ENCODE data around the gene TSPAN19.
"Not testable (repeated sequence)": the region's sequence is repeated elsewhere in the genome, so short reads cannot be mapped to it uniquely, and the experiment has no call there.

DNA sequence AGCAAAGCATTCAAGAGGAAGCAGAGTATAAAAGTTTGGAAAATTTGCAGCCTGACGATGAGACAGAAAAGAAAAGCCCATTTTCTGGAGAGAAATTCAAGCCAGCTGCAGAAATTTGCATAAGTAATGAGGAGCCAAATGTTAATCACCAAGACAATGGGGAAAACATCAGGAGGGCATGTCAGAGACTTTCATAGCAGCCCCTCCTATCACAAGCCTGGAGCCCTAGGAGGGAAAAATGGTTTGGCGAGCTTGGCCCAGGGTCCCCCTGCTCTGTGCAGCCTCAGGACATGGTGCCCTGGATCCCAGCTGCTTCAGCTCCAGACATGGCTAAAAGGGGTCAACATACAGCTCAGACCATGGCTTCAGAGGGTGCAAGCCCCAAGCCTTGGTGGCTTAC is 31.0 kb downstream of the TSPAN19 start:
- TF ChIP-seq, protein P1, sequence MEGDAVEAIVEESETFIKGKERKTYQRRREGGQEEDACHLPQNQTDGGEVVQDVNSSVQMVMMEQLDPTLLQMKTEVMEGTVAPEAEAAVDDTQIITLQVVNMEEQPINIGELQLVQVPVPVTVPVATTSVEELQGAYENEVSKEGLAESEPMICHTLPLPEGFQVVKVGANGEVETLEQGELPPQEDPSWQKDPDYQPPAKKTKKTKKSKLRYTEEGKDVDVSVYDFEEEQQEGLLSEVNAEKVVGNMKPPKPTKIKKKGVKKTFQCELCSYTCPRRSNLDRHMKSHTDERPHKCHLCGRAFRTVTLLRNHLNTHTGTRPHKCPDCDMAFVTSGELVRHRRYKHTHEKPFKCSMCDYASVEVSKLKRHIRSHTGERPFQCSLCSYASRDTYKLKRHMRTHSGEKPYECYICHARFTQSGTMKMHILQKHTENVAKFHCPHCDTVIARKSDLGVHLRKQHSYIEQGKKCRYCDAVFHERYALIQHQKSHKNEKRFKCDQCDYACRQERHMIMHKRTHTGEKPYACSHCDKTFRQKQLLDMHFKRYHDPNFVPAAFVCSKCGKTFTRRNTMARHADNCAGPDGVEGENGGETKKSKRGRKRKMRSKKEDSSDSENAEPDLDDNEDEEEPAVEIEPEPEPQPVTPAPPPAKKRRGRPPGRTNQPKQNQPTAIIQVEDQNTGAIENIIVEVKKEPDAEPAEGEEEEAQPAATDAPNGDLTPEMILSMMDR (conservative IDR thresholded peaks at IDR 0.05 in 1 of 2, IDR thresholded peaks at IDR 0.05 in 1 of 2; ENCODE audit: extremely low read depth in 1 of 2, insufficient read depth in 1 of 2, low read depth in 1 of 2, low read length in 2 of 2) = not testable (repeated sequence)
- TF ChIP-seq EZH2 (IDR thresholded peaks at IDR 0.05; ENCODE audit: borderline replicate concordance, low read length) = not testable (repeated sequence)

Data from mammary epithelial cell (primary cell).